Mesenchymal stem cell (in vitro differentiated cells and primary cell): Measurements from ENCODE around the gene KIF6.

ENCODE experiments used
- DNase-seq: peaks from one replicate; pipeline ENCODE4 v3.0.0-alpha.2; 2013
- H2AFZ ChIP-seq: one replicate; pipeline ENCODE4 v1.6.1; 2013; ENCODE audit warnings: low read depth, mild to moderate bottlenecking, control low read depth, inconsistent platforms, low read length, moderate library complexity
- H2AK5ac ChIP-seq: 2 replicates; pipeline ENCODE4 v1.6.1; 2013; ENCODE audit warnings: low read length, moderate library complexity, mild to moderate bottlenecking, inconsistent platforms; ENCODE audit not compliant: severe bottlenecking
- H2BK120ac ChIP-seq: one replicate; pipeline ENCODE4 v1.6.1; 2013; ENCODE audit warnings: low read depth, mild to moderate bottlenecking, inconsistent platforms, low read length, moderate library complexity
- H2BK12ac ChIP-seq, 2 experiments: one replicate each; pipeline ENCODE4 v1.6.1; 2013; ENCODE audit warnings: inconsistent platforms in 2 of 2, low read length in 2 of 2, mild to moderate bottlenecking in 2 of 2, moderate library complexity in 2 of 2, control low read depth in 1 of 2
- H2BK15ac ChIP-seq: one replicate; pipeline ENCODE4 v1.6.1; 2013; ENCODE audit warnings: mild to moderate bottlenecking, low read depth, inconsistent platforms; ENCODE audit not compliant: poor library complexity, severe bottlenecking
- H2BK5ac ChIP-seq: 2 replicates; pipeline ENCODE4 v1.6.1; 2013; ENCODE audit warnings: low read depth, mild to moderate bottlenecking, low read length, control low read depth, inconsistent platforms; ENCODE audit not compliant: poor library complexity, severe bottlenecking
- H3K14ac ChIP-seq, 2 experiments: one replicate each; pipeline ENCODE4 v1.6.1; 2013; ENCODE audit warnings: inconsistent platforms in 2 of 2, low read length in 2 of 2, control low read depth in 1 of 2, mild to moderate bottlenecking in 1 of 2, moderate library complexity in 1 of 2
- H3K18ac ChIP-seq, 2 experiments: one replicate each; pipeline ENCODE4 v1.6.1; 2013; ENCODE audit warnings: inconsistent platforms in 2 of 2, low read length in 2 of 2, control low read depth in 1 of 2, low read depth in 1 of 2, mild to moderate bottlenecking in 1 of 2
- H3K23ac ChIP-seq, 2 experiments: one replicate each; pipeline ENCODE4 v1.6.1; 2013; ENCODE audit warnings: inconsistent platforms in 2 of 2, low read length in 2 of 2, mild to moderate bottlenecking in 2 of 2, moderate library complexity in 2 of 2, control low read depth in 1 of 2
- H3K27ac ChIP-seq: 2 replicates; pipeline ENCODE4 v1.5.1; 2013; ENCODE audit warnings: mild to moderate bottlenecking, moderate library complexity, low read length, control low read depth, inconsistent platforms; ENCODE audit not compliant: poor library complexity, severe bottlenecking
- H3K27me3 ChIP-seq, 2 experiments: 2 replicates each; pipeline versions ENCODE4 v1.6.1 to v1.7.0; 2013; ENCODE audit warnings: low read length in 2 of 2, mild to moderate bottlenecking in 2 of 2, moderate library complexity in 2 of 2, control low read depth in 1 of 2, inconsistent platforms in 1 of 2; ENCODE audit not compliant: control insufficient read depth in 1 of 2, insufficient read depth in 1 of 2
- H3K36me3 ChIP-seq, 2 experiments: 2 replicates each; pipeline versions ENCODE4 v1.6.1 to v1.7.0; 2013; ENCODE audit warnings: low read length in 2 of 2, control low read depth in 1 of 2, inconsistent platforms in 1 of 2, low read depth in 1 of 2, mild to moderate bottlenecking in 1 of 2; ENCODE audit not compliant: insufficient read depth in 2 of 2, control insufficient read depth in 1 of 2
- H3K4ac ChIP-seq, 2 experiments: one replicate each; pipeline ENCODE4 v1.6.1; 2013; ENCODE audit warnings: inconsistent platforms in 2 of 2, low read length in 2 of 2, mild to moderate bottlenecking in 2 of 2, moderate library complexity in 2 of 2, control low read depth in 1 of 2, low read depth in 1 of 2
- H3K4me1 ChIP-seq: 2 replicates; pipeline ENCODE4 v1.6.1; 2013; ENCODE audit warnings: low read depth, low read length, control low read depth; ENCODE audit not compliant: control insufficient read depth, insufficient read depth
- H3K4me2 ChIP-seq: 2 replicates; pipeline ENCODE4 v1.6.1; 2013; ENCODE audit warnings: low read length, mild to moderate bottlenecking, inconsistent platforms; ENCODE audit not compliant: poor library complexity, severe bottlenecking
- H3K4me3 ChIP-seq, 2 experiments: 2 replicates each; pipeline versions ENCODE4 v1.5.1 to v1.7.0; 2013; ENCODE audit warnings: low read length in 2 of 2, mild to moderate bottlenecking in 2 of 2, control low read depth in 1 of 2, low read depth in 1 of 2; ENCODE audit not compliant: insufficient read depth in 1 of 2
- H3K79me1 ChIP-seq: replicated peaks from 2 replicates; pipeline ENCODE4 v1.6.1; 2013; ENCODE audit warnings: mild to moderate bottlenecking, control low read depth, low read length, inconsistent platforms; ENCODE audit not compliant: poor library complexity, severe bottlenecking
- H3K9ac ChIP-seq: 2 replicates; pipeline ENCODE4 v1.7.0; 2013; ENCODE audit warnings: mild to moderate bottlenecking, low read length, moderate library complexity
- H3K9me3 ChIP-seq: 2 replicates; pipeline ENCODE4 v1.7.0; 2013; ENCODE audit warnings: mild to moderate bottlenecking, low read length; ENCODE audit not compliant: control insufficient read depth
- H4K8ac ChIP-seq: one replicate; pipeline ENCODE4 v1.6.1; 2013; ENCODE audit warnings: inconsistent platforms, mild to moderate bottlenecking, low read length, moderate library complexity
- H4K91ac ChIP-seq: one replicate; pipeline ENCODE4 v1.6.1; 2013; ENCODE audit warnings: mild to moderate bottlenecking, low read length, inconsistent platforms
- WGBS: methylation state at CpG from one replicate; pipeline ENCODE4 v1.1.7; 2013; ENCODE audit warnings: mixed read lengths; 5-methylcytosine and 5-hydroxymethylcytosine counted together

The KIF6 gene

GRCh38 chr6:39441986-39442385 lies 283.2 kb downstream of the KIF6 start:
- H3K4ac ChIP-seq: no peak overlapping the region
- no peak overlapping the region for H2BK5ac ChIP-seq
- no peak overlapping the region for H2AFZ ChIP-seq
- H3K27ac ChIP-seq: no peak overlapping the region
- H2AK5ac ChIP-seq: no peak overlapping the region
- H3K4me2 ChIP-seq: no peak overlapping the region
- no peak overlapping the region for H3K4me3 ChIP-seq
- no peak overlapping the region for H2BK120ac ChIP-seq
- no peak overlapping the region for H4K91ac ChIP-seq
- H3K14ac ChIP-seq: no peak overlapping the region
- no peaks in the 10 kb centered on the region for H3K36me3 ChIP-seq
- H2BK12ac ChIP-seq: no peak overlapping the region
- H3K23ac ChIP-seq: no peak overlapping the region
- DNase-seq: no peak
- no peak overlapping the region for H4K8ac ChIP-seq
- H3K18ac ChIP-seq: no peak overlapping the region
- H3K9ac ChIP-seq: no peak overlapping the region
- WGBS: 94% methylated on average over 4 of the region's 4 CpGs
- no peaks in the 10 kb centered on the region for H3K79me1 ChIP-seq
- peaks cover 1% of the 10 kb centered on the region for H3K4me1 ChIP-seq
- no peaks in the 10 kb centered on the region for H3K9me3 ChIP-seq
- H2BK15ac ChIP-seq: no peak overlapping the region
- no peaks in the 10 kb centered on the region for H3K27me3 ChIP-seq

GRCh38 chr6:39441301-39441700 lies 283.9 kb downstream of the KIF6 start:
- Histone ChIP-seq H3K4me2 (no peak overlapping the region), H3K9me3 (peaks cover 4% of the 10 kb centered on the region), H2AFZ (no peak overlapping the region), H3K4me1 (no peaks in the 10 kb centered on the region), H3K9ac (no peak overlapping the region), H4K8ac (no peak overlapping the region), H4K91ac (no peak overlapping the region), H2BK120ac (no peak overlapping the region), H2AK5ac (no peak overlapping the region), H3K27ac (no peak overlapping the region), H3K79me1 (no peaks in the 10 kb centered on the region), H2BK15ac (no peak overlapping the region), H2BK5ac (no peak overlapping the region), H3K27me3 (no peaks in the 10 kb centered on the region), H3K18ac (no peak overlapping the region), H2BK12ac (no peak overlapping the region), H3K36me3 (no peaks in the 10 kb centered on the region), H3K4ac (no peak overlapping the region), H3K23ac (no peak overlapping the region), H3K14ac (no peak overlapping the region), H3K4me3 (no peak overlapping the region)
- 93% methylated on average over 6 of the region's 6 CpGs for WGBS
- no peak for DNase-seq

DNA sequence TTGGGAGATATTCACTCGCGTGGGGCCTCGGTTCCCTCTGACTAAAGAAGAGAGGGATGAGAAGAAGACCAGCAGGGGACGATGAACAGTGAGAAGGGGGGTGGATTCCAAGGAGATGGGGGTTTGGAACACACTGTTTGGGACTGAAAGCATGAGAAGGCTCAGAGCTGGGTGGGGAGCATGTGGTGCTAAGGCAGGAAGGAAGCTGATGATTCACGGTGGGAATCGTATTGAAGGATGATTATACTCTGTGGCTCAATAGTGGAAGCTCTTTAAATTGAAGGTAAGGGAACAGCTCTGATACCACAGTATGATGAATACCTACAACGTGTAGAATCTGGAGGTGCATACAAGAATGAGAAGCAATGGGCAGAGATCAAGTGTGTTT lies 285.2 kb downstream of the KIF6 start:
- Histone ChIP-seq H3K9me3 (peaks cover 11% of the 10 kb centered on the region), H3K27me3 (no peaks in the 10 kb centered on the region), H3K4ac (no peak overlapping the region), H2BK120ac (peak overlapping the region; percentile 49), H3K23ac (no peak overlapping the region), H3K27ac (no peak overlapping the region), H3K4me2 (no peak overlapping the region), H2BK15ac (no peak overlapping the region), H4K8ac (no peak overlapping the region), H3K4me1 (no peaks in the 10 kb centered on the region), H3K14ac (no peak overlapping the region), H2BK12ac (no peak overlapping the region), H3K4me3 (no peak overlapping the region), H3K9ac (peak overlapping the region; percentile 8), H2BK5ac (no peak overlapping the region), H3K18ac (no peak overlapping the region), H2AK5ac (no peak overlapping the region), H4K91ac (no peak overlapping the region), H2AFZ (no peak overlapping the region), H3K79me1 (no peaks in the 10 kb centered on the region), H3K36me3 (no peaks in the 10 kb centered on the region)
- 75% methylated on average over 7 of the region's 7 CpGs for WGBS
- no peak for DNase-seq

DNA sequence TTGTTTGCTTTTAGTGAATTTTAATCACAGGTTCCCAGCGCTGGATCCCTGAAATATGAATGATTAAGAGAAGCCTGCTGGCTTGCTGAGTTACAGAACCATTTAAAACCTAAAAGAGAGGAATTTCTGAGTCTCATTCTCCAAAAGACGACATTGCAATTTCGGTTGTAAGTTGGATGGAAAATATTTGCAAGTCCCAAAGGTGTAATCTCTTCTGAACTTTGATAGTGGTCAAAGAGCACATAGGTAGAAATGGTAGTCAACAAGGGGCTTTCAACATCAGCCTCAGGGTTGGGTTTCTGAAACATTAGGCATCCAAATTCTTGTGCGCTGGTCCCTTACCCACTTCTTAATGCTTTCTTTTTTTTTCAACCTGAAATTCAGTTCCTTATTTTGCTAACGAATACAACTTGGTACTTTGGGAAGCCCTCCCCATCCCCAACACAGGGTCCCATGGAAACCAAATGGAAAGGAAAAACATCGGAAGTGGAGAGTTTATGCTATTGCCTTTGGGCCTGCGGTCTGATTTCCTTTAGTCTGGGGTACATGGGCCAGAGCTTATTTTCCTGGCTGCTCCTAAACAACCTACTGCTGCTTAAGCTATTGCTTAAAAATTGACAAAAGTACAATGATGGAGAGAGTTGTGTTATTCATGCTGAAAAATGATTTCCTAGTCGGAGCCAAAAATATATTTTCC lies 285.7 kb downstream of the KIF6 start:
- H4K91ac ChIP-seq: no peak overlapping the region
- H3K23ac ChIP-seq: no peak overlapping the region
- H2BK12ac ChIP-seq: no peak overlapping the region
- no peak overlapping the region for H2BK15ac ChIP-seq
- H3K9me3 ChIP-seq: peaks cover 11% of the 10 kb centered on the region
- no peak overlapping the region for H3K27ac ChIP-seq
- no peaks in the 10 kb centered on the region for H3K27me3 ChIP-seq
- H3K18ac ChIP-seq: peak overlapping the region in 1 of 2 experiments; percentile 33
- H3K9ac ChIP-seq: peak overlapping the region; percentile 8
- no peak overlapping the region for H4K8ac ChIP-seq
- no peak overlapping the region for H2AK5ac ChIP-seq
- H3K4ac ChIP-seq: no peak overlapping the region
- H3K4me2 ChIP-seq: no peak overlapping the region
- H3K36me3 ChIP-seq: no peaks in the 10 kb centered on the region
- H3K4me3 ChIP-seq: no peak overlapping the region
- no peak for DNase-seq
- H3K4me1 ChIP-seq: no peaks in the 10 kb centered on the region
- no peaks in the 10 kb centered on the region for H3K79me1 ChIP-seq
- no peak overlapping the region for H2AFZ ChIP-seq
- H2BK120ac ChIP-seq: peak overlapping the region; percentile 49
- WGBS: 93% methylated on average over 8 of the region's 8 CpGs
- no peak overlapping the region for H2BK5ac ChIP-seq
- H3K14ac ChIP-seq: no peak overlapping the region
